COR-L47 (cell line): Measurements from ENCODE around the gene DMC1.
"Not testable (repeated sequence)": the region's sequence is repeated elsewhere in the genome, so short reads cannot be mapped to it uniquely, and the experiment has no call there.

Source experiments
- DNase-seq: peaks from one replicate; lab custom pipeline; 2025; lab: John Stamatoyannopoulos, UW

The DMC1 gene, protein sequence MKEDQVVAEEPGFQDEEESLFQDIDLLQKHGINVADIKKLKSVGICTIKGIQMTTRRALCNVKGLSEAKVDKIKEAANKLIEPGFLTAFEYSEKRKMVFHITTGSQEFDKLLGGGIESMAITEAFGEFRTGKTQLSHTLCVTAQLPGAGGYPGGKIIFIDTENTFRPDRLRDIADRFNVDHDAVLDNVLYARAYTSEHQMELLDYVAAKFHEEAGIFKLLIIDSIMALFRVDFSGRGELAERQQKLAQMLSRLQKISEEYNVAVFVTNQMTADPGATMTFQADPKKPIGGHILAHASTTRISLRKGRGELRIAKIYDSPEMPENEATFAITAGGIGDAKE

DNA sequence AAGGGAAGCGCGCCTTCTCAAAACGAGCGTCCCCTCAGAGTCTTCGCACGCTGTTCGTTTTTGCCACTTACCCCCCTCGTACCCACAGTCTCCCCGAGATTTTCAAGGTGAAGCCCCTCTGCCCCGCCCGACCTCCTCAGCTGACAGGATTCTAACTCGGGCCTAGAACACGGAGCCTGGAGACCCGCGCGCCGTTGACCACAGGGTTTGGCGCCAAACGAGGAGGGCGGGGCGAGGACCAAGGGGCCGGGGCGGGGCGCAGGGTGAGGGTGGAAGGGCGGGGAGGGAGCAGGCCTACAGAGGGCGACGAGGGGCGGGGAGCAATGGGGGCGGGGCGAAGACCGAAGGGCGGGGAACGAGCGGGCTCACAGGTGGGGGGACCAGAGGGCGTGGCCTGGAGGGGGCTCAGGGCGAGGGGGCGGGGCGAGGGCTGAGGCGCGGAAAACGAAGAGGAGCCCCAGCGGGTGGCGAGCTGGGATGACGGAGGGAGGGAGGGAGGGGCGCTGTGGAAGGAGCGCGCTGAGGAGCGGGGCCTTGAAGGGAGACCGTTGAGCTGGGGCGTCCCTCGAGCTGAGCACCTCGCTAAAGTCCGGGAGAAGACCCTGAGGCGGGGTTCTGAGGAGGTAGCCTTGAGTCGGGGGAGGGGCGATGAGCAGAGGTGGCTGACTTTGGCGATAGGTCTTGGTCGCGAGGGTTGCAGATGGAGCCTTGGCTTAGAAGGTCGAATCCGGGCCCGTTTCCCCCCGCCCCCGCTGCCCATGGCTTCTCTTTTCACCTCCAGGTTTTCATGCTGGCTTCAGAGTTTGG lies at the start of gene DMC1:
DMC1 (minus strand) TSS at position 212 of the 807 bp plus-strand sequence. CDS start 1,927 bp downstream, outside the sequence.
- DNase-seq: peak; percentile 84

DNA sequence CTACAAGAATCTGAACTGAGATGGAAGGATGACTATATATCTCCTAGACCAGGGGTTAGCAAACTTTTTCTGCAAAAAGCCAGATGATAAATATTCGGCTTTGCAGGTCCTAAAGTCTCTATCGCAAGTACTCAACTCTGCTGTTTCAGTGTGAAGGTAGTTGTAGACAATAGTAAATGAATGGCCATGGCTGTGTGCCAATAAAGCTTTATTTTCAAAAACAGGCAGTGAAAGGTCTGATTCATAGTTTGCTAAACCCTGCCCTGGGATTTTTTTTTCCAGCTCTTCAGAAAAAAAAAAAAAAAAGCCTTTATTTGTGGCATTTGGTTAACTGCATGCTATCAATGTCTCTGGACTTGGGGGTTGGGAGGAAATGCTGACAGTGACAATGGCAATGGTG lies 48.7 kb upstream of the DMC1 start:
- no peak for DNase-seq

DNA sequence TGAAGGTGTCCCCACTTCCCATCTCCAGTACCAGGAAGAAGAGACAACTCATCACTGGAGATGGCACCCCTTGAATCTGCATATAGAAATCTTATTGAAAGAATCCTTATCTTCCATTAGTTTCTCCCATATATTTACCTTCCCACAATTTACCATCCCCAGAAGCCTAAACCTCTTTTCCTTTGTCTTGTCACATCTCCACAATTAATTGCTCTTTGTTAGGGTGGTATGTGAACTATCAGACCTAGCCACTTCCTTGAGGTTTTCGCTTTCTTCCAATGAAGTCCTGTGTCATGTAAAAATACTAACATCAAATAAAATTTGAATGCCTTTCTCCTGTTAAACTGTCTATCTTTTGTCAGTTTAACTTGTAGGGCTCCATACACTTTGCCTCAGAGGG lies 48.3 kb upstream of the DMC1 start:
- no peak for DNase-seq

DNA sequence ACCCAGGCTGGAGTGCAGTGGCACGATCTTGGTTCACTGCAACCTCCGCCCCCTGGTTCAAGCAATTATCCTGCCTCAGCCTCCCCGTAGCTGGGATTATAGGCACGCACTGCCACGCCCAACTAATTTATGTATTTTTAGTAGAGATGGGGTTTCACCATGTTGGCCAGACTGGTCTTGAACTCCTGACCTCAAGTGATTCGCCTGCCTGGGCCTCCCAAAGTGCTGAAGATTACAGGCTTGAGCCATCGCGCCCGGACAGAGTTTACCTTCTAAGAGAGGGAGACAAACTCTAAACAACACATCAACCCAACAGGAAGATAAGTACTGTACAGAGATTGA lies 45.1 kb upstream of the DMC1 start:
- not testable (repeated sequence) for DNase-seq

DNA sequence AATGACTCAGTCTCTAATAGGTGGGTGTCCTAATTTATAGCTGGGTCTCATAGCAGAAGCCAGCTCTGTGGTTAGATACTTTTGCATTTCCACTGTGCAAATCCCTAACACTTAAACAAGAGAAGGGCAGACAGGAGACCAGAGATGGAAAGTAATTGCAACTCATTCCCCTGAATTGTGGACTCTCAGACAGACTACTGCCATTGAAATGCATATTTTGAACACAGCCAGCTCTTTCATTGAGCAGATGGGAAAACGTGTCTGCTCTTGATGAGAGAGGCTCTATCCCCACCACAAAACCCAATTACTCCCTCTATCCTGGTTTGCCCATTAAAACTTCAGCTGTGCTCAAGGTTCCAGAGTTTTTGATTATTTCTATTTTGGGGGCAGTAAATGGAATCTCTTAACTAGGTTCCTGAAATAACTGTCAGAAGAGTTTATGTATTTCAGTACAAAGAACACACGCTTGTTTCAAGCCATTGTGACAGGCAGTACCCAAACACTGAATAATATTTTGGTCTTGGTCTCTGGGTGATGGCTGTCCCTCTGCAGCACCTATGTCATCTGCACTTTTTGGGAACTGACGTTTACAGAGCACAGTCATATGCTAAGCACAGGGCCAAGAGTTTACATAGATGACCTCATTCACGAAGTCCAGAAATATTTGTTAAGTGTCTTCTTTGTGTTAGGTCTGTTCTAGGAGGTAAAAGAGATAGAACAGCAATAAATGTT lies 44.5 kb upstream of the DMC1 start:
- no peak for DNase-seq

DNA sequence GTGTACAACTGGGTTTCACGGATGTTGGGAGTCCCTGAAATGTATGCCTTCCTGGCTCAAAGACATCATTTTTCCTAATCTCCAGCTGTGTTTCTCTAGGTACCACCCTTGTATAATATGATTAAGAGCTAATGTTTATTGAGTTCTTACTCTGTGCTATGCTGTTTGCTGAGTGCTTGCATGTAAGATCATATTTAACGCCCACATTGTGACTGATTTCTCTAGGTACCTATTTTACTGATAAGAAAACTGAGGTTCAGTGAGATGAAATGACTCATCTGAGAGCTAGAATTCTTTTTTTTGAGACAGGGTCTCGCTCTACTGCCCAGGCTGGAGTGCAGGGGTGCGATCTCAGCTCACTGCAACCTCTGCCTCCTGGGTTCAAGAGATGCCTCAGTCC lies 43.6 kb upstream of the DMC1 start:
- DNase-seq: no peak

DNA sequence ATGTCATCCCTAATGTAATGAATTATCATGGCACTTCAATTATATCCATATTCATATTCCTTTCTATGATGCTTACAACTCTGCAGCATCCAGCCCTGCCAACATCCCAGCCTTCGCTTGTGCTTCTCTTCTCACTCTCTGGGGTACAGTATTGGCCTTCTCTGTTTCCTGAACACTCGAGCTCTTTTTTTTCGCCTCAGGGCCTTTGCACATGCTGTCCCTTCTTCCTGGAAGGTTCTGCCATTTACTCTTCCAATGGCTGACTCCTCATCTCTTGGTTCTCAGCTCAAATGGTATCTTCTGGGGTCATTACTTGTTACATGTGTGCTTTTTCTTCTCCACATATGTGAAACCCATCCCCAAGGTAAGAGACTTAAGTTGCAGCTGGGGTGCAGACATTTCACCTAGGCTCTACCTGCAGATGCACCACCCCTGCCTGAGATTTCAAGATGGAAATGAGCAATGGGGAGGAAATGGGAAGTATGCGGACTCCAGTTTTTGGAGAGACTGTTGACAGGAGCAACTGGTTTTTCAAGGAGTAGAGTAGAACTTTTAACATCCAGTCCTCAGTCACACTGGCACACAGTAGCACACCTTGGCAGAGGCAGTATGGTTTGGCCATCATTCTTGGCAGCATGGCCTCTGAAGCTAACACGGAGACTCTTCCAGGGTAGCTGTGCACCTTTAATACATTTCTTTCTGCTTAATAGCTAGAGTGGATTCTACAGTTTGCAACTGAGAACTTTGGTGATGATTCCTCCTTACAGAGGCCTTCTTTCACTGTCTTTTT lies 42.4 kb upstream of the DMC1 start:
- no peak for DNase-seq

DNA sequence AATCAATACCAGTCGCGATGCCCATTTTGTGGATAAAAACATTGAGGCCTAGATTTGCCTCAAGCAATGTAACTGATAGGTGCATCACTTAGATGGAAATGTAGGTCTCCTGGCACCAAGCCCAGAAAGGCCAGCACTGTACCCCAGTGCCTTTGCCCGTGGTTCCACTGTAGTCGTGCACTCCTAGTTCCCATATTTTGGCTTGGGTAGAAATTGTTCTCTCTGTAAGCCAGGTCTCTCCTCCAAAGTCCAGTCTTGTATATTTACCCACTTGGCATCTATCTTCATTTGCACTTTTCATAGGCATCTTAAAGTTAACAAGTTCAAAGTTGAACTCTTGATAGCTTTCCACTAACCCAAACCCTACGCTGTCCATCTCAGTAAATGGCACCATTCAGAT lies 41.6 kb upstream of the DMC1 start:
- no peak for DNase-seq

DNA sequence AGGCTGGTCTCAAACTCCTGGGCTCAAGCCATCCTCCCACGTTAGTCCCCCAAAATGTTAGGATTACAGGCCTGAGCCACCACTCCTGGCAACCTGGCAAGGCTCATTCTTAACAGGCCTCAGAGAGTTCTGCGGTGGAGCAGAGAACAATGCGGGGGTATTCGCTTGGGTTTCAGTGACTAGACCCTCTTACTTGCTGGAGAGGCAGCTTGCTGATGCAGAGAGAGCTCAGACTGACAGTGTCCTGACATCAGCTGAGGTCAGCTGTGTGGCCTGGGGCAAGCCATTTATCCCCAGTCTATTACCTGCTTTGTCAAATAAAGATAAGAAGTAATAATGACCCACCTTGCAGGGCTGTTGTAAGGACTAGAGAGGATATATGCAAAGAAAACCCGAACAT lies 40.3 kb upstream of the DMC1 start:
- DNase-seq: no peak

DNA sequence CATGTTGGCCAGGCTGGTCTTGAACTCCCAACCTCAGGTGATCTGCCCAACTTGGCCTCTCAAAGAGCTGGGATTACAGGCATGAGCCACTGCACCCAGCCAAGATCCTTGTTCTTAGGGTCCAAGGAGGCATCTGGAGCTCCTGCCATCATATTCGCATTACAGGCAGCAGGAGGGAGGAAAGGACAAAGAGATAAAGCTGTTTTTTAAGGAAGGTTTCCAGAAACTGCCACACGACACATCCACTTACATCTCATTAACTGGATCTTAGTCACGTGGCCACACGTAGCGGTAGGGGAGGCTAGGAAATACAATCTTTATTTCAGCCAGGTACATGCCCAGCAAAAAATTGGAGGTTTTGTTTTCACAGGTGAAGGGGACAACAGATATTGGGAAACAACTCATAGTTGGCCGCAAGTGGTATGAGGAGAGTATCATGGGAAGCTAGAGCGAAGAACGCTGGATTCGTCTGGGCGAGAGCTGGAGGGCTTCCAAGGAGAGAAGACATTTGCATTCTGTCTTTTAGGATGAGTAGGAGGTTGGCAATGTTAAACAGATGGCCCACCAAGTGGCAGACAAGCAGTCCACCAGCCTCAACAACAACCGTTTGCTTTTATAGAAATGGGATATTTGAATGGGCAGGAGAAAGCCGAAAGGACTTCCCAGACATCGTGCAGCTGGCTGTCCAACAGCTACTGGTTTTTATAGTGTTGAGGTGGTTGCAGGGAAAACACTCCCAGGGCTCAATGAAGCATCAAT lies 39.2 kb upstream of the DMC1 start:
- DNase-seq: no peak

DNA sequence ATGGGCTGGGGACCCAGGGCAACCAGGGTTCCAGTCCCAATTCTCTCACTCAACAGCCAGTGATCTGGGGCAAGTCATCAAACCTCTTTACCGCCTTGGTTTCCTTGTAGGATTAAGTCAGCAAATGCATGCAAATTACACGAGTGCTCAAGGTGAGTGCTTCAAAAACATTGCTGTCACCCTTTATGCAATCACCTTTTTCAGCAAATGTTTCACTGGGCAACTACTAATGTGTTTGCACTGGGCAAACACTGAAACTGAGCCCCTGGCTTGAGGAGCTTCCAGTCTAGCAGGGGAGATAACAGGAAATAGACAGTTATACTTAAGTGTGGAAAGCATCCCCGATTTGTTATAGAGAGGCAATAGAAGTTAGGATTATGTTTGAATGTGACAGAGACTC lies 37.7 kb upstream of the DMC1 start:
- no peak for DNase-seq

DNA sequence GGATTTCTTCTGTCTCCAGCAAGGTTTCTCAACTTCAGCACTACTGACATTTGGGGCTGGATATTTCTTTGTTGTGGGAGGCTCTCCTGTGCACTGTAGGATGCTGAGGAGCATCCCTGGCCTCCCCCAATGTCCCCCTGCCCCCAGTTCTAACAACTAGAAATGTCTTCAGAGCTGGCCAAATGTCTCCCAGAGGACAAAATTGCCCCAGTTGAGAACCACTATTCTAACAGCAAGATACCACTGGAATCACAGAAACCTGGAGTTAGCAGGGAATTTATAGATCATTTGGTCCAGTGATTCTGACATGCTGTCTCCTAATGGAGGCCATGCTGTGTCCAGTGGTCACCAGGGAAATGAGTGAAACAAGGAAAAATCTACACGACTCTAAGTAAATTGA lies 32.2 kb upstream of the DMC1 start:
- no peak for DNase-seq

DNA sequence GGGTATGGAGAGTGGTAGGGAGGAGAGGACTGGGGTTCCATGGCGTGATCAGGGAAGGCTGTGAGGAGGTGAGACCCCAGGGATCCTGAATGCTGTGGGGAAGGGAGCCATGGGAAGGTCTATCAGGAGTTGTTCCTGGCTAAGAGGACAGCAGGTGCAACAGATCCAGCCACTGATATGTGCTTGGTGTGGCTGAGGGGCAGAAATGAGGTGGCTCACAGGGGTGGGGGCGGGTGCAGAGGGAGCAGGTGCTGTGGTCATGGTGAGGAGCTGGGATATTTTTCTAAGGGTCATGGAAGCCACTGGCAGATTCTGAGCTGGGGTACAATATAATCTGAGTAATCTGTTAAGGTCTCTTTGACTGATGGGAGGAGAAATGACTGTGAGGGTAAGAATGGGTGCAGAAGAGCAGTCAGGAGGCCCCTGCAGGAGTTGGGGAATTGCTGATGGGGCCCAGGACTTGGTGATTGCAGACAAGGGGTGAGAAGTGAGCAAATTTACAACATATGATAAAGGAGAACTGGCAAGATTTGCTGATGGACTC lies 31.3 kb upstream of the DMC1 start:
- DNase-seq: no peak

DNA sequence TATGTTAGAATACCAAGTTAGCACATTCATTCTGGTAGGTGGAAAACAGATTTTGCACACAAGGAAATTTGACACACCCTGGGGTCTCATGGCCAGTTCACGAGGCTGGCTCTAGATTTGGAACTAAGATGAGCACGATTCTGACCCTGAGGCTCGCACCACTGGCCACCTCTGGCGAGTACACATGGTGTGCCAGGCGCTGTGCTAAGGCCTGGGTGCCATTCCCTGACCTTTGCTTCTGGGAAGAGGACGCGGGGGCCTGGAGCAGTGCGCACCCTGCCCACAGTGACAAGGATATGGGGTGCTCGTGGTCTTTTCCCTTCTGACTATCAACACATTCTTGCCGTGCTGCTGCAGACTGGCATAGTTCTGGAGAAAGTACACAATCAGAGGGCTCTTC lies 29.5 kb upstream of the DMC1 start:
- DNase-seq: no peak

DNA sequence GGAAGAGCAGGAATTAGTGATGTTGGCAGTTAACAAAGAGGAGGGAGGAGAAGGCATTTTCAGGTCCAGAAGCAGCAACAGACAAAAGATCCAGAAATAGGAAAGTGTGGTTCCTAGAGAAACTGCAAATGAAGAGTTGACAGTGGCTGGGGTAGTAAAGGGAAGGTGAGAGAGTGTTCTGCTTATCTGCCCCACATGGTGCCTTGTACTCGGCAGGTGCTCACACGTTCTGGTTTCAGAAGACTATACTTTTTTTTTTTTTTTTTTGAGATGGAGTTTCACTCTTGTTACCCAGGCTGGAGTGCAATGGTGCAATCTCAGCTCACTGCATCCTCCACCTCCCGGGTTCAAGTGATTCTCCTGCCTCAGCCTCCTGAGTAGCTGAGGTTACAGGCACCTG lies 12.9 kb upstream of the DMC1 start:
- not testable (repeated sequence) for DNase-seq

DNA sequence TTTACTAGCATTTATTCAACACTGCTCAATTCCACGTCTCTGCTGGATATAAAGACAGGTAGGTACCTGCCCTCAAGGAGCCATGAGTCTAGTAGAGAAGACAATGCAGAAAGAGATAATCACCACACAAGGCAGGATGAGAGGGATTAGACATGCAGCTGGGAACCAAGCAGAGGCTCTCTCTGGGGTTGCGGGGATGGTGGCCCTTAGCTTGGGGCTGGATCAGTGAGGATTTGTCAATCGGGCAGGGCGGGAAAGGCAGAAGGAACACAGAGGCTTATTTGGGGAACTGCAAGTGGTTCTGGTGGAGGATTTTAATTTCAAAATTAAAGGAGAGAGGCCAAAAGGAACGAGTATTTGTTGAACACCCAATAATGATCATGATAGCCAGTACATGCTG lies 8.5 kb upstream of the DMC1 start:
- DNase-seq: no peak

DNA sequence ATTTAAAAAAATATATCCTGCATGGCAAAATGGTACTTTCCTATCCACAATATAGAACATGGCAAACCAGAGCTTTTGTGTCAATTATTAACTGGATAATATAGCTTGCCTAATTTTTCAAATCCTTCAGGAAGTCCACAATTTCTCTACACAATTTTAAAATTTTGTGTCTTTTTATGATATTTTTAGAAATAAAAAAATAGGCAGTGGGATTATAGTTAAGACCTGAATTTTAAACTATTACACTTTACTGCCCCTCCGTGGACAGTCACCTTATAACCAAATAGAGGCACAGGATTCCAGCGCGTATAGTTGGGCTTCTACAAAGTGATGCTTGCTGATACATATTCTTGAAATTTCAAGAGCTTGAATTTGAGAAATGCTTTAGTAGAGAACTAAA lies 2.1 kb upstream of the DMC1 start:
- DNase-seq: peak; percentile 22

DNA sequence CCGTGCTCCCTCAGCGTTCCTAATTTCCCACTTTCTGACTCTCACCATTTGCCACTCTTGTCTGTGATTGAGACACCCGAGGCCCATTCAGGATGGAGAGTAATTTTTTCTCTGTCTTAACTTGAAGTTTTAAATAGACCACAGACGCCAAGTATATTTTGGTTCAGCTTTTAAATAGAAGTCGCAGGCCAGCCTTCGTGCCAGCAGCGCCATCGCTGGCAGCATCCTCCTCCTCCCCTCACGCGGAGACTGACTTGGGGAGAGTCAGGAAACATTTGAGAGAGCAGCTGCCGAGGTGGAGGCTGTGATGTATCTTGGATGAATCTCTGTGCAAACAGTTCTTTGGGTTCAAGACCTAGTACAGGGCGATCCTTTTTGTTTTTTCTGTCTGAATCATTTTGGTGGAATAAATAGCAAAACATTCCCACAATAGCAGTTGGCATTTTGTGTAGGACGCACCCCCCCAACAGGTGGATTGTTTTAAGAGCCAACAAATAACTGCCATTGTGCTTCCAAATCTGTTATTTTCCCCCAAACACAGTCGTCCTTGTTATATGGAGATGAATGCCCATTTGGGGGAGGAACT lies 889 bp upstream of the DMC1 start:
- DNase-seq: peak; percentile 22

DNA sequence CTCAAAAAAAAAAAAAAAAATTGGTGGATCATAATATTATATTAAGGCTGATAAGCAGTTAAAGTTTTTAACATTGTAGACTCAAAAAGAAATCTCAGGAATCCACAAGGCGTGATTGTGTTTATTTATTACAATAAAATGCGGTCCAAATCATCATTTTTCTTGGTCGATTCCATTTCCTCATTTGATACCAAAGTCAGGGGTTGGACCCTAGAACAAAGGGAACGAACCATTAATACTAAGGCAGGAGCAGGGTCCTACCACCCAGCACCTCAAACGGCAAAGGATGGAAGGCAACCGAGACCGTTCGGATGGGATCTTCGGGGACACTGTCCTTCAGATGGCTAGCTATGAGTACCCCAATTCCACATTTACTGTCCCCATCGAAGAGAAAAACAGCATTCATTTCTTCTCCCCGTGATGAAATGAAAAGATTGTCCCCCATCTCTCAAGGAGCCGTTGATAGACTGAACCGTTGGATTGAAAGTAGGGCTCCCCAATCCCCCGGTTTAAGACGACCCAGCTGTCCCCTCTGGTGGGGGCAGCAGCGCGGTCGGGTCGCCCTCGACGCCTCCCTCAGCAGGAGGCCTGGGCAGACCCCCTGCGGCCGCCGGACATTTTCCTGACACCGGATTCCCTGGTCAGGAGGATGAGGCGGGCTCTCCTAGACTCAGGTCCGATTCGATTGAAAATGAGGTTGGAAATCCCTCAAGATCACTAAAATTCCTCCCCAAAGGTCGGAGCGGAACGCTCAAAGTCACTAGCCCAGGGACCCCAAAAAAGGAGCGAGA lies 607 bp downstream of the DMC1 start:
- no peak for DNase-seq
